Dermis blood vessel endothelial cell (primary cell): Measurements from ENCODE around the gene DAPK3. TPM values are rescaled to one million over a fixed set of nuclear protein-coding genes. Genes with fewer than 3 reads are reported as not detected.

Source experiments
- total RNA-seq: library from RNA; depleted of rRNA; stranded (reverse); fragments of >200 nt; gene quantifications from 2 replicates; pipeline ENCODE4 v1.2.3, GENCODE V29; 2014

DAPK3 gene
- total RNA-seq, 1 donor from 2014 or later, result 203 TPM

Other genes with a start within 250 kb of the DAPK3 start
- gene APBA3, start 209.4 kb downstream of the DAPK3 start, total RNA-seq, result 26.5 and 33.5 TPM in 2 replicates
- 30.3 and 55.8 TPM in 2 replicates for gene MRPL54, start 208.4 kb downstream of the DAPK3 start, total RNA-seq
- gene RAX2, start 198.9 kb downstream of the DAPK3 start, total RNA-seq, result not detected in 2 replicates
- 0.19 and 0.34 TPM in 2 replicates for gene MATK, start 184.7 kb downstream of the DAPK3 start, total RNA-seq
- 0.17 TPM in 1 of 2 replicates, not detected in the other for gene ZFR2, start 102.1 kb downstream of the DAPK3 start, total RNA-seq
- not detected in 2 replicates for gene ATCAY, start 90.4 kb downstream of the DAPK3 start, total RNA-seq
- gene NMRK2, start 38.0 kb downstream of the DAPK3 start, total RNA-seq, result not detected in 2 replicates
- gene EEF2, start 14.4 kb upstream of the DAPK3 start, total RNA-seq, result 2,677 and 3,798 TPM in 2 replicates
- gene PIAS4, start 36.6 kb upstream of the DAPK3 start, total RNA-seq, result 22.0 and 27.2 TPM in 2 replicates
- gene ZBTB7A, start 95.8 kb upstream of the DAPK3 start, total RNA-seq, result 17.4 and 30.3 TPM in 2 replicates
- gene MAP2K2, start 153.0 kb upstream of the DAPK3 start, total RNA-seq, result 152 and 183 TPM in 2 replicates
- gene CREB3L3, start 182.5 kb upstream of the DAPK3 start, total RNA-seq, result not detected in 2 replicates
- gene SIRT6, start 211.5 kb upstream of the DAPK3 start, total RNA-seq, result 14.0 and 23.1 TPM in 2 replicates
- 0.42 and 0.68 TPM in 2 replicates for gene ANKRD24, start 211.6 kb upstream of the DAPK3 start, total RNA-seq